Panc1 (cell line): ENCODE data around the gene COG2.

Source experiments
- REST ChIP-seq, 2 experiments: IDR thresholded peaks; 2 replicates each; pipeline ENCODE4 v1.6.1; 2011 to 2012; ENCODE audit warnings: low read depth in 2 of 2, control low read depth in 1 of 2, low read length in 1 of 2, mild to moderate bottlenecking in 1 of 2, moderate library complexity in 1 of 2; ENCODE audit not compliant: insufficient read depth in 1 of 2
- TF ChIP-seq, protein P1 (sequence below): fragments of 450-650 bp; IDR thresholded peaks from 2 replicates; pipeline ENCODE4 v1.5.1; 2017; ENCODE audit warnings: mild to moderate bottlenecking

GRCh38 chr1:230598745-230599144 lies 43.5 kb upstream of the COG2 start:
- TF ChIP-seq, protein P1, sequence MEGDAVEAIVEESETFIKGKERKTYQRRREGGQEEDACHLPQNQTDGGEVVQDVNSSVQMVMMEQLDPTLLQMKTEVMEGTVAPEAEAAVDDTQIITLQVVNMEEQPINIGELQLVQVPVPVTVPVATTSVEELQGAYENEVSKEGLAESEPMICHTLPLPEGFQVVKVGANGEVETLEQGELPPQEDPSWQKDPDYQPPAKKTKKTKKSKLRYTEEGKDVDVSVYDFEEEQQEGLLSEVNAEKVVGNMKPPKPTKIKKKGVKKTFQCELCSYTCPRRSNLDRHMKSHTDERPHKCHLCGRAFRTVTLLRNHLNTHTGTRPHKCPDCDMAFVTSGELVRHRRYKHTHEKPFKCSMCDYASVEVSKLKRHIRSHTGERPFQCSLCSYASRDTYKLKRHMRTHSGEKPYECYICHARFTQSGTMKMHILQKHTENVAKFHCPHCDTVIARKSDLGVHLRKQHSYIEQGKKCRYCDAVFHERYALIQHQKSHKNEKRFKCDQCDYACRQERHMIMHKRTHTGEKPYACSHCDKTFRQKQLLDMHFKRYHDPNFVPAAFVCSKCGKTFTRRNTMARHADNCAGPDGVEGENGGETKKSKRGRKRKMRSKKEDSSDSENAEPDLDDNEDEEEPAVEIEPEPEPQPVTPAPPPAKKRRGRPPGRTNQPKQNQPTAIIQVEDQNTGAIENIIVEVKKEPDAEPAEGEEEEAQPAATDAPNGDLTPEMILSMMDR, result no peak
- no peak for TF ChIP-seq REST (IDR thresholded peaks at IDR 0.05; ENCODE audit: insufficient read depth in 1 of 2, low read depth in 2 of 2, low read length in 1 of 2)
